ENCODE results near the gene RPL15.

DNA sequence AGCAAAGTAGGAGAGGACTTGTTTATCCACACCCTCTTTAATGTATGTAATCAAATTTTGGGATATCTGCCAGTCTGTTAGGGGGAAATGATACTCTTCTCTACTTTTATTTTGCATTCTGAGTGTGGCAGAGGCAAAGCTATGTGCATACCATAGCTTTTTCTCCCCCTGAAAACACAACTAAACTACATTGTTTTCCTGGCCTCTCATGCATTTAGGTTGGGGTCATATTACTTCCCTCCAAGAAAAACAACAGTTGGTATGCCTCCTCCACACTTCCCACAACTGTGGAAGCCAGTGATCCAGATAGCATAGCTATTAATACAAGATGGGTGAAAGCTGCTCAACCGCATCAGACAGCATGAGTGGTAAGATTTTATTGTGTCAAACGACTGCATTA, 6.9 kb downstream of the RPL15 start:
- TF ChIP-seq, protein P1, sequence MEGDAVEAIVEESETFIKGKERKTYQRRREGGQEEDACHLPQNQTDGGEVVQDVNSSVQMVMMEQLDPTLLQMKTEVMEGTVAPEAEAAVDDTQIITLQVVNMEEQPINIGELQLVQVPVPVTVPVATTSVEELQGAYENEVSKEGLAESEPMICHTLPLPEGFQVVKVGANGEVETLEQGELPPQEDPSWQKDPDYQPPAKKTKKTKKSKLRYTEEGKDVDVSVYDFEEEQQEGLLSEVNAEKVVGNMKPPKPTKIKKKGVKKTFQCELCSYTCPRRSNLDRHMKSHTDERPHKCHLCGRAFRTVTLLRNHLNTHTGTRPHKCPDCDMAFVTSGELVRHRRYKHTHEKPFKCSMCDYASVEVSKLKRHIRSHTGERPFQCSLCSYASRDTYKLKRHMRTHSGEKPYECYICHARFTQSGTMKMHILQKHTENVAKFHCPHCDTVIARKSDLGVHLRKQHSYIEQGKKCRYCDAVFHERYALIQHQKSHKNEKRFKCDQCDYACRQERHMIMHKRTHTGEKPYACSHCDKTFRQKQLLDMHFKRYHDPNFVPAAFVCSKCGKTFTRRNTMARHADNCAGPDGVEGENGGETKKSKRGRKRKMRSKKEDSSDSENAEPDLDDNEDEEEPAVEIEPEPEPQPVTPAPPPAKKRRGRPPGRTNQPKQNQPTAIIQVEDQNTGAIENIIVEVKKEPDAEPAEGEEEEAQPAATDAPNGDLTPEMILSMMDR (IDR thresholded peaks at IDR 0.05): no peak
- no peak for TF ChIP-seq POLR2A (IDR thresholded peaks at IDR 0.05)
